GM10248 (cell line): ENCODE data around the gene NPC2.

Experiments used
- CTCF ChIA-PET: fragments of 300-600 bp; sonication (Branson Sonifier 250); formaldehyde crosslinking; extraction: SDS; loops from one replicate; lab custom pipeline; 2021; ENCODE audit warnings: antibody characterized with exemption; lab: Yijun Ruan, JAX
- POLR2A ChIA-PET: fragments of 350-650 bp; sonication (Branson Sonifier 250); formaldehyde crosslinking; extraction: SDS; loops from one replicate; lab custom pipeline; 2020; ENCODE audit warnings: antibody characterized with exemption; lab: Yijun Ruan, JAX
- DNase-seq: peaks from one replicate; pipeline ENCODE4 v3.0.0; 2012; ENCODE audit errors: extremely low spot score
- TF ChIP-seq, protein P1 (sequence below): IDR thresholded peaks from 2 replicates; pipeline ENCODE4 v1.5.1; 2012; ENCODE audit warnings: mild to moderate bottlenecking, low read depth; ENCODE audit errors: extremely low read depth, missing control alignments, control extremely low read depth

NPC2 gene

GRCh38 chr14:74528406-74528805, 35.3 kb upstream of the NPC2 start:
- TF ChIP-seq, protein P1, sequence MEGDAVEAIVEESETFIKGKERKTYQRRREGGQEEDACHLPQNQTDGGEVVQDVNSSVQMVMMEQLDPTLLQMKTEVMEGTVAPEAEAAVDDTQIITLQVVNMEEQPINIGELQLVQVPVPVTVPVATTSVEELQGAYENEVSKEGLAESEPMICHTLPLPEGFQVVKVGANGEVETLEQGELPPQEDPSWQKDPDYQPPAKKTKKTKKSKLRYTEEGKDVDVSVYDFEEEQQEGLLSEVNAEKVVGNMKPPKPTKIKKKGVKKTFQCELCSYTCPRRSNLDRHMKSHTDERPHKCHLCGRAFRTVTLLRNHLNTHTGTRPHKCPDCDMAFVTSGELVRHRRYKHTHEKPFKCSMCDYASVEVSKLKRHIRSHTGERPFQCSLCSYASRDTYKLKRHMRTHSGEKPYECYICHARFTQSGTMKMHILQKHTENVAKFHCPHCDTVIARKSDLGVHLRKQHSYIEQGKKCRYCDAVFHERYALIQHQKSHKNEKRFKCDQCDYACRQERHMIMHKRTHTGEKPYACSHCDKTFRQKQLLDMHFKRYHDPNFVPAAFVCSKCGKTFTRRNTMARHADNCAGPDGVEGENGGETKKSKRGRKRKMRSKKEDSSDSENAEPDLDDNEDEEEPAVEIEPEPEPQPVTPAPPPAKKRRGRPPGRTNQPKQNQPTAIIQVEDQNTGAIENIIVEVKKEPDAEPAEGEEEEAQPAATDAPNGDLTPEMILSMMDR: no peak
- DNase-seq: no peak
- CTCF ChIA-PET: interaction anchor here (0.7 to 1.0 kb wide), 2 partner anchors 9 to 16 kb away, joined by 3 read pairs; no protein-coding TSS in a partner anchor
- POLR2A ChIA-PET: no interaction called here

DNA sequence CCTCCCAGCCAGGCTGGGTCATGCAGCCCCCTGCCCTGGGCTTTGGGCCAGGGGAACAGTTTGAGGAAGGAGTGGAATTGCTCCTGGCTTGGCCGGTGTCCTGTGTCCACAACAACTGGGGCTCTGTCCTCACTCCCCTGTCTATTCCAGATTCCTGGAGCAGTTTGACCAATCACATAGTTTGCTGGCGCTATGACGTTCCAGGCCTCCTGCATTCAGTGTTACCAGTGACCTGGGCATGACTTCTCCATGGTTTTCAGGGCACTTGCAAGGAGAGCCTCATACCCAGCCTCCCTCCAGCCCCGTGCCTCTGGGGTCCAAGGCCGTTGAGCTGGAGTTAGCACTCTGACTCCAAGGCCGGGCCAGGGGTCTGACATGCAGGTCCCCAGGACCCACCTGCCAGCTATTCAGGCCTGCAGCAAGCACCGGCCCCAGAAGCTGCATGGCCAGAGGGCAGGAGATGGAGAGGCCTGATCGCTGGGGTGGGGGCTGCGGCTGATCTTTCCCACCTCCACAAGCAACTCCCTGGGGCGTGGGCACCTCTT, 34.7 kb upstream of the NPC2 start:
- DNase-seq: no peak
- ChIA-PET CTCF (interaction anchor here (1.0 to 1.8 kb wide), 3 partner anchors 9 to 26 kb away, joined by 3 to 6 read pairs (median 4); no protein-coding TSS in a partner anchor), POLR2A (no interaction called here)
- TF ChIP-seq, protein P1: no peak

DNA sequence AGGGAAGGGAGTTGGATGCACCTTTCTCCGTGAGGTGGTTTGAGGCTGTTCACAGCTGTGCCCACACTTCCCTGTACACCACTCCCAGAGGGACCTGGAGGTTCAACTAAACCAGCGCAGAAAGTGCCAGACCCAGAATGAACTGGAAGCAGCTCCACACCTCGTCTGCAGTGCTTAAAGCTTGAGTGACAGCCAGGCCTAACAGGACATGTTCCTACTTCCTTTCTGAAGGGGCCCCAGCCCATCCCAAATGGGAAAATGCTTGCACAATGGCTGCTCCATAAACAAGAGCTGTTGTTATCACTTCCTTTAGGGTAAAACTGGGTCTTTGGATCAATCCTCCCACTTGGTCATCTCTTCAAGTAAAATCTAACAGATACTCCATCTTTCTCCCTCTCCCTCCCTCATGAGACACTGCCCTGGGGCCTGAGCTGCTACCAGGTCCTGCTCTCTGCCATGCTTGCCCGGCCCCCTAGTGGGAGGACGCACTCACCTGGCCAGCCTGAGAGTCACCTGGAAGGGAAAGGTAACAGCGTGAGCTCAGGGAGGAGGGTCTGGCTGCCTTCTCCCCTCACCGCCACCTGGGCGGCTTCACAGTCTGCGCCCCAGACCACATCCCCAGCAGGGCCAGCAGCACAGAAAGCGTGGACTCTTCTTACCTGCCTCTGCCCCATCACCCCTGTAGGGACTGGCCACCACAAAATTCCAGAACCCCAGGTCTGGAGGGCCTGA, 33.9 kb upstream of the NPC2 start:
- no peak for DNase-seq
- POLR2A ChIA-PET: no interaction called here
- TF ChIP-seq, protein P1: no peak
- CTCF ChIA-PET: interaction anchor here (0.9 to 1.9 kb wide), 6 partner anchors 10 to 36 kb away, joined by 3 to 7 read pairs (median 5); no protein-coding TSS in a partner anchor

DNA sequence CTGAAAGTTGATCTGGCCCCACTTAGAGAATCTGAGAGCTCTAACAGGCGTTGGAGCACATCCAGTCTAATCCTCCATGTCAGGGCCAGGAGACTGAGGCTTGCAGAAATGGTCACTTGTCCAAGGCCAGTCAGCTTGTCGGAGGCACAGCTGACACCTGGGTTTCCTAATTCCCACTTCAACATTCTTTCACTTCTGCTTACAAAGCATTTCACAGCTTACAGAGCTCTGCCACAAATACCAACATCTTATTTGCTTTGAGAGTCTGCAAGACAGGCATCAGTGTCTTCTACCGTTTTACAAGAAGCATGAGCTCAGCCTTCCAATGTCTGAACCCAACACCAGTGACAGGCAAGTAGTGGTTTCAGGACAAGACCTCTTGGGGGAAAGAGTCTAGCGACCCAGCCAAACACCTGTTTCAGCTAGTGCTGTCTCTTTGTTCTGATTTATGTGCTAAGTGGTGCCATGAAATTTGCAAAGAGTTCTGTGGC, 32.3 kb upstream of the NPC2 start:
- CTCF ChIA-PET: interaction anchor here (1.0 to 1.9 kb wide), 4 partner anchors 16 to 37 kb away, joined by 3 to 7 read pairs (median 5); no protein-coding TSS in a partner anchor

GRCh38 chr14:74524812-74525135, 31.7 kb upstream of the NPC2 start:
- CTCF ChIA-PET: interaction anchor here (1.0 to 1.9 kb wide), 2 partner anchors 17 to 18 kb away, joined by 3 to 6 read pairs; no protein-coding TSS in a partner anchor
- DNase-seq: no peak
- POLR2A ChIA-PET: no interaction called here
- TF ChIP-seq, protein P1: no peak

More for the DNA sequence above, 32.3 kb upstream of the NPC2 start:
- TF ChIP-seq, protein P1: no peak
- POLR2A ChIA-PET: no interaction called here
- no peak for DNase-seq

- TF ChIP-seq, protein P1: no peak
- POLR2A ChIA-PET: no interaction called here
- DNase-seq: no peak
- CTCF ChIA-PET: no interaction called here
These were observed 31.1 kb upstream of the NPC2 start for GRCh38 chr14:74524076-74524811.
